Measurements from ENCODE around the gene DBT. TPM values are rescaled to one million over a fixed set of nuclear protein-coding genes. Genes with fewer than 3 reads are reported as not detected.
"Not testable (repeated sequence)": the region's sequence is repeated elsewhere in the genome, so short reads cannot be mapped to it uniquely, and the experiment has no call there.

The DBT gene
- total and polyA plus RNA-seq, 2 of the 8 experiments (the other 6 are each of a cell fraction or from before 2014, with no cell fraction given), result 3.3 to 24.6 TPM

DNA sequence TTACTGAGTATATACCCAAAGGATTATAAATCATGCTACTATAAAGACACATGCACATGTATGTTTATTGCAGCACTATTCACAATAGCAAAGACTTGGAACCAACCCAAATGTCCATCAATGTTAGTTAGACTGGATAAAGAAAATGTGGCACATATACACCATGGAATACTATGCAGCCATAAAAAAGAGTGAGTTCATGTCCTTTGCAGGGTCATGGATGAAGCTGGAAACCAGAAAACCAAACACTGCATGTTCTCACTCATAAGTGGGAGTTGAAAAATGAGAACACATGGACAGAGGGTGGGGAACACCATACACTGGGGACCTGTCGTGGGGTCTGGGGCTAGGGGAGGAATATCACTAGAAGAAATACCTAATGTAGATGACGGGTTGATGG, 44.0 kb downstream of the DBT start:
- peaks cover 0 to 39% (median 20%) of the 10 kb centered on the region in 4 experiments for H3K36me3 ChIP-seq (ENCODE audit: control insufficient read depth in 2 of 4, insufficient read depth in 4 of 4, low read length in 3 of 4)
- not testable (repeated sequence) for FAIRE-seq; H3K4me2 ChIP-seq (ENCODE audit: insufficient read depth in 1 of 2, low read depth in 2 of 2, low read length in 2 of 2)

DNA sequence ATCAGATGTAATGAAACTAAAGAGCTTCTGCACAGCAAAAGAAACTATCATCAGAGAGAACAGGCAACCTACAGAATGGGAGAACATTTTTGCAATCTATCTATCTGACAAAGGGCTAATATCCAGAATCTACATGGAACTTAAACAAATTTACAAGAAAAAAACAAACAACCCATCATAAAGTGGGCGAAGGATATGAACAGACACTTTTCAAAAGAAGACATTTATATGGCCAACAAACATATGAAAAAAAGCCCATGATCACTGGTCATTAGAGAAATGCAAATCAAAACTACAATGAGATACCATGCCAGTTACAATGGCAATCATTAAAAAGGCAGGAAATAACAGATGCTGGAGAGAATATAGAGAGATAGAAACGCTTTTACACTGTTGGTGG, 44.5 kb downstream of the DBT start:
- FAIRE-seq; POLR2A ChIA-PET (ENCODE audit: partially characterized antibody): not testable (repeated sequence)

More for the DNA sequence above, 44.0 kb downstream of the DBT start:
- H4K5ac ChIP-seq (ENCODE audit: insufficient read length, low read depth, low read length); H3K18ac ChIP-seq (ENCODE audit: extremely low read depth, low read length); H3K56ac ChIP-seq (replicated peaks; ENCODE audit: insufficient read length, low read depth, low read length); H2AK5ac ChIP-seq (ENCODE audit: low read depth, low read length); H3K4ac ChIP-seq (replicated peaks; ENCODE audit: insufficient read length, low read depth, low read length); H2BK20ac ChIP-seq (ENCODE audit: low read length); H2AFZ ChIP-seq (ENCODE audit: low read length); H3K4me1 ChIP-seq (replicated peaks in 1 of 4; ENCODE audit: control insufficient read depth in 3 of 4, insufficient read depth in 4 of 4, low read length in 3 of 4); H2BK15ac ChIP-seq (ENCODE audit: low read length); H3K9ac ChIP-seq (replicated peaks in 1 of 4; ENCODE audit: extremely low read depth in 1 of 4, low read depth in 3 of 4, low read length in 3 of 4); H3K27ac ChIP-seq (ENCODE audit: low read depth, low read length); H2BK12ac ChIP-seq (ENCODE audit: low read depth, low read length); H3K9me3 ChIP-seq (ENCODE audit: insufficient read depth in 2 of 2, low read depth in 1 of 2, low read length in 1 of 2); H3K14ac ChIP-seq (ENCODE audit: insufficient read length); H3K23ac ChIP-seq (ENCODE audit: insufficient read length); H4K8ac ChIP-seq (ENCODE audit: extremely low read depth, insufficient read depth, low read length); H4K20me1 ChIP-seq (replicated peaks in 1 of 2; ENCODE audit: control insufficient read depth in 1 of 2, insufficient read depth in 2 of 2, low read length in 2 of 2); H3K27me3 ChIP-seq (replicated peaks in 1 of 4; ENCODE audit: control insufficient read depth in 3 of 4, extremely low read depth in 1 of 4, insufficient read depth in 3 of 4, low read length in 3 of 4); H3K79me1 ChIP-seq (ENCODE audit: low read depth, low read length); H3K79me2 ChIP-seq (ENCODE audit: control insufficient read depth in 1 of 2, insufficient read depth in 2 of 2, low read length in 2 of 2); H2BK5ac ChIP-seq (ENCODE audit: low read depth, low read length); H4K91ac ChIP-seq (replicated peaks; ENCODE audit: insufficient read length, low read length); H2BK120ac ChIP-seq (replicated peaks; ENCODE audit: low read depth, low read length); H3K23me2 ChIP-seq (ENCODE audit: low read depth, low read length); H3K4me3 ChIP-seq (ENCODE audit: extremely low read depth in 1 of 4, insufficient read depth in 2 of 4, low read depth in 3 of 4, low read length in 4 of 4); DNase-seq (ENCODE audit: low read depth in 1 of 2, low spot score in 2 of 2); POLR2A ChIA-PET (ENCODE audit: partially characterized antibody): not testable (repeated sequence)
- 82% methylated on average over 2 of the region's 2 CpGs; no CpG with 5 or more reads in 1 of the 2 experiments for WGBS, 2 experiments (ENCODE audit: extremely low coverage in 1 of 2, insufficient coverage in 1 of 2, insufficient read length in 1 of 2, insufficient replicate concordance in 2 of 2, low coverage in 1 of 2, low lambda C conversion rate in 2 of 2, missing lambda C conversion rate in 1 of 2)
- CTCF ChIA-PET (ENCODE audit: partially characterized antibody), result interaction anchor here (1.1 kb wide), 1 partner anchor 233 kb away, joined by 3 read pairs; no protein-coding TSS in a partner anchor

More for the DNA sequence above, 44.5 kb downstream of the DBT start:
- WGBS, 2 experiments (ENCODE audit: extremely low coverage in 1 of 2, insufficient coverage in 1 of 2, insufficient read length in 1 of 2, insufficient replicate concordance in 2 of 2, low coverage in 1 of 2, low lambda C conversion rate in 2 of 2, missing lambda C conversion rate in 1 of 2), result 84% methylated on average over 2 of the region's 2 CpGs; no CpG with 5 or more reads in 1 of the 2 experiments
- H3K4ac ChIP-seq (replicated peaks; ENCODE audit: insufficient read length, low read depth, low read length); H3K23ac ChIP-seq (ENCODE audit: insufficient read length); H2BK20ac ChIP-seq (ENCODE audit: low read length); H3K9ac ChIP-seq (replicated peaks in 1 of 4; ENCODE audit: extremely low read depth in 1 of 4, low read depth in 3 of 4, low read length in 3 of 4); H3K79me2 ChIP-seq (ENCODE audit: control insufficient read depth in 1 of 2, insufficient read depth in 2 of 2, low read length in 2 of 2); H2BK120ac ChIP-seq (replicated peaks; ENCODE audit: low read depth, low read length); H3K4me3 ChIP-seq (ENCODE audit: extremely low read depth in 1 of 4, insufficient read depth in 2 of 4, low read depth in 3 of 4, low read length in 4 of 4); H3K4me2 ChIP-seq (ENCODE audit: insufficient read depth in 1 of 2, low read depth in 2 of 2, low read length in 2 of 2); H2BK5ac ChIP-seq (ENCODE audit: low read depth, low read length); H3K27me3 ChIP-seq (replicated peaks in 1 of 4; ENCODE audit: control insufficient read depth in 3 of 4, extremely low read depth in 1 of 4, insufficient read depth in 3 of 4, low read length in 3 of 4); H3K9me3 ChIP-seq (ENCODE audit: insufficient read depth in 2 of 2, low read depth in 1 of 2, low read length in 1 of 2); H3K18ac ChIP-seq (ENCODE audit: extremely low read depth, low read length); H2AFZ ChIP-seq (ENCODE audit: low read length); H4K20me1 ChIP-seq (replicated peaks in 1 of 2; ENCODE audit: control insufficient read depth in 1 of 2, insufficient read depth in 2 of 2, low read length in 2 of 2); H3K79me1 ChIP-seq (ENCODE audit: low read depth, low read length); H4K5ac ChIP-seq (ENCODE audit: insufficient read length, low read depth, low read length); H2AK5ac ChIP-seq (ENCODE audit: low read depth, low read length); CTCF ChIA-PET (ENCODE audit: partially characterized antibody); H3K56ac ChIP-seq (replicated peaks; ENCODE audit: insufficient read length, low read depth, low read length); H2BK15ac ChIP-seq (ENCODE audit: low read length); H2BK12ac ChIP-seq (ENCODE audit: low read depth, low read length); DNase-seq (ENCODE audit: low read depth in 1 of 2, low spot score in 2 of 2); H3K27ac ChIP-seq (ENCODE audit: low read depth, low read length); H3K14ac ChIP-seq (ENCODE audit: insufficient read length); H4K91ac ChIP-seq (replicated peaks; ENCODE audit: insufficient read length, low read length); H3K23me2 ChIP-seq (ENCODE audit: low read depth, low read length); H3K4me1 ChIP-seq (replicated peaks in 1 of 4; ENCODE audit: control insufficient read depth in 3 of 4, insufficient read depth in 4 of 4, low read length in 3 of 4); H4K8ac ChIP-seq (ENCODE audit: extremely low read depth, insufficient read depth, low read length): not testable (repeated sequence)
- peaks cover 0 to 38% (median 20%) of the 10 kb centered on the region in 4 experiments for H3K36me3 ChIP-seq (ENCODE audit: control insufficient read depth in 2 of 4, insufficient read depth in 4 of 4, low read length in 3 of 4)

Data from H1 (cell line).